ENCODE data around the gene RGCC.

DNA sequence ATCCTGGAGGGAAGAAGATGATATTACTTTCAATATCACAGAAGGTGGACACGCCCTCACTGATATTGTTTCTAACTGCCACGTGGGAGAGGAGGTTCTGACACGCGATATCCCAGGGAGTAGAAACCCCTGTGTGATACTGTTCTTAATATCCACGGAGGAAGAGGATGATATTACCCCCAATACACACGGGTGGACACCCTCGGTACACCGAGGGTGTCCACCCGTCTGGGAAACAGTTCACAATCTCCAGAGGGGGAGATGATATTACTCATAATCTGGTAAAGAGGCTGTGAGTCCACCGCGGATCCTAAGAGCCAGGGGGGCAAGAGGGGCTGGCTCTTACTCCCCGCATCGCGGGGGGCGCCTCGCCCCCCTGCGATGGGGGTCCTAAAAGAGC is 29.7 kb upstream of the RGCC start:
- no peak for TF ChIP-seq POLR2AphosphoS5 (IDR thresholded peaks at IDR 0.05; ENCODE audit: low read depth, low read length)
- TF ChIP-seq FOXP2 (optimal IDR thresholded peaks at IDR 0.05; ENCODE audit: borderline replicate concordance, extremely low read depth, extremely low read length, insufficient read depth): no peak
